ENCODE results near the gene ILF2. TPM values are rescaled to one million over a fixed set of nuclear protein-coding genes. Genes with fewer than 3 reads are reported as not detected.
"Not testable (repeated sequence)": the region's sequence is repeated elsewhere in the genome, so short reads cannot be mapped to it uniquely, and the experiment has no call there.

The ILF2 gene
- total RNA-seq, result 352 and 358 TPM in 2 replicates

DNA sequence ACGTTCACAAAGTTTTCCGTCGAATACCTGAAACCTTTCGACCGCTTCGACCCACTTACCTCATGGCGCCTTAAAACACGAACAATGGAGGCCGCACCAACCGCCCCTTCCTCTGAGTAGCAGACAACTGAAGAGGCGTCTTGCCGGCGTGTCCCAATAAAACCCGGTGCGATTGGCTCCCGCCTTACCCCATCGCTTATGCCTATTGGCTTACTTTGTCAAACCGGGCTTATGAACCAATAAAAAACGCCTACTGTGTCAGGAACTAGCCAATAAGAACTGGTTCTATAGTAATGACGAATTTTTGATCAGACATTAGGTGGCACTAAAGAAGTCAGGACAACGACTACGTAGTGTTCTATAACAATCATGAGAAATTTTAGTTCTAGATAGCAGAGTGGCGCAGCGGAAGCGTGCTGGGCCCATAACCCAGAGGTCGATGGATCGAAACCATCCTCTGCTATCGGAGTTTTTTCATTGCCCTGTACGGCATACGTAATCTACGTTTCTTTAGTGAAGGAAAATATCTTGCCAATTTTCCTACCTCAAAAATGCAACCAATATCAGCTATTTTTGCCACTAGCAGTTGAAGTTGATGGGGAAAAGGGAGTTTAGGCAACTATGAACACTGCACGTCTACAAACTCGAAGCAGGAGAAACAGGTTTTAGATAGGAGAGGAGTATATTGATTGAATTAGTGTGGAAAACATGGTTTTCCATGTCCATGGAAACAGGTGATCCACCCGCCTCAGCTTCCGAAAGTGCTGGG, at the start of gene ILF2:
TSS of gene ILF2 (minus strand) at position 135 of the 769 bp plus-strand sequence. CDS start at position 64, 71 bp downstream.
- Mint-ChIP-seq H3K27me3 (ENCODE audit: low read depth) (no peaks in the 10 kb centered on the region), H3K4me3 (ENCODE audit: low read depth) (no peak within 1 kb of the TSS), H3K9me3 (no peaks in the 10 kb centered on the region), H3K27ac (no peak within 1 kb of the TSS), H3K4me1 (ENCODE audit: low read depth) (peaks cover 25% of the 10 kb centered on the region), H3K36me3 (ENCODE audit: low read depth) (no peaks in the 10 kb centered on the region)
- intact Hi-C loops (cut with micrococcal nuclease), result loop anchor here (1.0 to 5.0 kb wide), 12 partner anchors 13 to 601 kb away; partner anchors contain the start of genes CHTOP, HAX1, INTS3 and RAB13
- DNase-seq (ENCODE audit: low spot score), result peak; percentile 97

DNA sequence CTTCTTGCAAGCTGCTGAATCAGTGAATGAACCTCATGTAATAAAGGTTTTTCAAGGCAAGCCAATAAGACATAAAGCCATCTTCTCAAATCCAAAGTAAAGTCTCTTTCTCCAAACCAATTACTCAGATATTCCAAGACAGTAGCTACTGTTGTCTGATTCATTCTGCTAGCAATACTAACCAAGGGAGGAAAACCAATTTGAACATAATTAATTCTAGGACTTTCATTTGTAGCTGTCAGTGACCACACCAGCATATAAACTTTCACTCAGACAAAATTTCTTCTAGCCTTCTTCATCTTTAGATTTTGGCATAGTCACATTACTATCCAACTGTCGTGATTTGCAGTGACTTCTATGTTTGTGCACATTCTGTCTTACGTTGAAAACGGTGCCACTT, 46.5 kb upstream of the ILF2 start:
- no peaks in the 10 kb centered on the region for H3K36me3 Mint-ChIP-seq (ENCODE audit: low read depth)
- peaks cover 11% of the 10 kb centered on the region for H3K27me3 Mint-ChIP-seq (ENCODE audit: low read depth)
- no peak overlapping the region for H3K4me3 Mint-ChIP-seq (ENCODE audit: low read depth)
- no peaks in the 10 kb centered on the region for H3K9me3 Mint-ChIP-seq
- H3K4me1 Mint-ChIP-seq (ENCODE audit: low read depth), result peaks cover 2% of the 10 kb centered on the region
- DNase-seq (ENCODE audit: low spot score), result no peak
- no peak overlapping the region for H3K27ac Mint-ChIP-seq
- intact Hi-C loops (cut with micrococcal nuclease), result no loop called here

DNA sequence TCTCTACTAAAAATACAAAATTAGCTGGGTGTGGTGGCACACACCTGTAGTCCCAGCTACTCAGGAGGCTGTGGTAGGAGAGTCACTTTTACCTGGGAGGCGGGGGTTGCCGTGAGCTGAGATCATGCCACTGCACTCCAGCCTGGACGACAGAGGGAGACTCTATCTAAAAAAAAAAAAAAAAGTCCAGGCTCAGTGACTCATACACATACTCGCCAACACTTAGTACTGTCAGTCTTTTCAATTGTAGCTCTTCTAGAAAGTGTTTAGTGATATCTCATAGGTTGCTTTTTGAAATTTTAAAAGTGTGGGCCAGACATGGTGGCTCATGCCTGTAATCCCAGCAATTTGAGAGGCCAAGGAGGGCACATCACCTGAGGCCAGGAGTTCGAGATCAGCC, 45.4 kb upstream of the ILF2 start:
- H3K27ac Mint-ChIP-seq; DNase-seq (ENCODE audit: low spot score); H3K4me1 Mint-ChIP-seq (ENCODE audit: low read depth); H3K9me3 Mint-ChIP-seq; intact Hi-C loops (cut with micrococcal nuclease); H3K4me3 Mint-ChIP-seq (ENCODE audit: low read depth); H3K36me3 Mint-ChIP-seq (ENCODE audit: low read depth): not testable (repeated sequence)
- H3K27me3 Mint-ChIP-seq (ENCODE audit: low read depth), result peaks cover 11% of the 10 kb centered on the region

DNA sequence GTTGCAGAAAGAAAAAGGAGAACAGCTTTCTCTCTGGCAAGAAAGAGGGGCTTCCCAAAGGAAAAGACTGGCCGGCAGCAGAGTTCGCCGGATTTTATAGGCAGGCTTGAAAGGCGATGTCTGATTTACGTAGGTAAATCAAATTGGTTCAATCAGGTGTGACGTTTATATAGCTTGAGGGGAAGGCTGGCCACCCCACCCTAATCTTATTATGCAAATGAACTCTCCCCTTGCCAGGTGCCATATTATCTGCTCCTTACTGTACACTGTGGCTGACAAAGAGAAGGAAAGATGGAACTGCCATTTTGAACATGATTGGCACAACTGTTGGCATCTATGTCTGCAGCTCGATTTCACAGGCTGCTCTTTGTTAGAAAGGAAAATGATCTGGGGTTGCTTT, 40.2 kb upstream of the ILF2 start:
- Mint-ChIP-seq H3K4me3 (ENCODE audit: low read depth) (no peak overlapping the region), H3K9me3 (no peaks in the 10 kb centered on the region), H3K27me3 (ENCODE audit: low read depth) (peaks cover 9% of the 10 kb centered on the region), H3K4me1 (ENCODE audit: low read depth) (no peaks in the 10 kb centered on the region), H3K27ac (no peak overlapping the region), H3K36me3 (ENCODE audit: low read depth) (no peaks in the 10 kb centered on the region)
- intact Hi-C loops (cut with micrococcal nuclease), result no loop called here
- DNase-seq (ENCODE audit: low spot score), result no peak

DNA sequence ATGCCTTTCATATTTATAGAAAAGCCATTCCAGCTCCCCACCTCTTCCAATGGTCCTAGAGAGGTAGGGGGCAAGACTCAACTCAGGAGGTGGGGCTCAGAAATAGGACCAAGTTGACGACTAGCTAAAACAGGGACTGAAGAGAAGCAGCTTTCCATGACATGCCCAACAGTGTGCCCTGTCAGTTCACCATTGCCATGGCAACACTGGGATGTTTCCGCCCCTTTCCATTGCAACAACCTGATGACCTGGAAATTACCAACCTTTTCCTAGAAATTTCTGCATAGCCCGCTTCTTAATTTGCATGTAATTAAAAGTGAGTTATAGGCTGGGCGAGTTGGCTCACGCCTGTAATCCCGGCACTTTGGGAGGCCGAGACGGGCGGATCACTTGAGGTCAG, 34.7 kb upstream of the ILF2 start:
- Mint-ChIP-seq H3K27me3 (ENCODE audit: low read depth) (peaks cover under 1% of the 10 kb centered on the region), H3K4me1 (ENCODE audit: low read depth) (no peaks in the 10 kb centered on the region), H3K4me3 (ENCODE audit: low read depth) (no peak overlapping the region), H3K27ac (no peak overlapping the region), H3K36me3 (ENCODE audit: low read depth) (no peaks in the 10 kb centered on the region), H3K9me3 (no peaks in the 10 kb centered on the region)
- intact Hi-C loops (cut with micrococcal nuclease), result no loop called here
- no peak for DNase-seq (ENCODE audit: low spot score)

DNA sequence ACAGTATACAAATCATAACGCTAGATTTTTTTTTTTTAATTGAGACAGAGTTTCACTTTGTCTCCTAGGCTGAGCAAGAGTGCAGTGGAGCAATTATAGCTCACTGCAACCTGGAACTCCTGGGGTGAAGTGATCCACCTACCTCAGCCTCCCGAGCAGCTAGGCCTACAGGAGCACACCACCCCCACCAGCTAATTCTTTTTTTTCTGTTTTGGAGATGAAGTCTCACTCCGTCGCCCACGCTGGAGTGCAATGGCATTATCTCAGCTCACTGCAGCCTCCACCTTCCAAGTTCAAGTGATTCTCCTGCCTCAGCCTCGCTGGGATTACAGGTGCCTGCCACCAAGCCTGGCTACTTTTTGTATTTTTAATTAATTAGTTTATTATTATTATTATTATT, 29.0 kb upstream of the ILF2 start:
- intact Hi-C loops (cut with micrococcal nuclease), result no loop called here
- Mint-ChIP-seq H3K4me1 (ENCODE audit: low read depth) (no peaks in the 10 kb centered on the region), H3K27ac (no peak overlapping the region), H3K27me3 (ENCODE audit: low read depth) (no peaks in the 10 kb centered on the region), H3K36me3 (ENCODE audit: low read depth) (no peaks in the 10 kb centered on the region), H3K4me3 (ENCODE audit: low read depth) (no peak overlapping the region), H3K9me3 (no peaks in the 10 kb centered on the region)
- no peak for DNase-seq (ENCODE audit: low spot score)

DNA sequence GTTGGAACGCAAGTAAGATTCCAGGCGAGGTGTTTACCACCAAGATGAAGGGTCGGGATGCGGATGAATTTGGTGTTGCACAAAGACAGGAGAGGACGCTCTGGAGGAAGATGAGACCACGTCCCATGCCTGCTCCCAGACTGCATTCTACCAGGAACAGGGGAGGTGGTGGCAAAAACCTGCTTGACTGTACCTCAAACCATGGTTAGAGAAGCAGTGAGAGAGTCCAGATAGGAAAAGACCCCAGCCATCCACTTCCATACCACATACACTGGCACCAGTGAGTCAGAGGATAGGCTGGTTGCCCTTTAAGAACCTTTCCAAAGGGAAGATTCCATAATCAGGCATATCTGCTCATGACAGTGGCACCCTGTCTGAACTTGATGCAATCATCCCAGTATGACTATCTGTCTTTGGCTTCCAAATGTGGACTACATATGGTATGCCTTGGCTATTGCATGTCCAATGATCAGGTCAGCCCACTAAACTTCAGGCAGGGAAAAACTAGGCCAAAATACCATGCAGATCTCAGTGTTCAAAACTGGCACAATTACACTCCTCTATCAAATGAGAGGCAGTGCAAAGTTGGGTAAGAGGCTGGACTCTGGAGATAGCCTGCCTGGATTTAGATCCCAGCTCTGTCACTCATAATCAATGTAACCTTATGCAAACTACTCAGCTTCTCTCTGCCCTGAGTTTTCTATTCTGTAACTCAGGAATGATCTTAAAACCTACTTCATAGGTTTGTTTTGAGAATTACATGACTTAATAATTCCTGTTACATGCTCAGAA, 28.3 kb upstream of the ILF2 start:
- Mint-ChIP-seq H3K4me3 (ENCODE audit: low read depth) (no peak overlapping the region), H3K27me3 (ENCODE audit: low read depth) (no peaks in the 10 kb centered on the region)

DNA sequence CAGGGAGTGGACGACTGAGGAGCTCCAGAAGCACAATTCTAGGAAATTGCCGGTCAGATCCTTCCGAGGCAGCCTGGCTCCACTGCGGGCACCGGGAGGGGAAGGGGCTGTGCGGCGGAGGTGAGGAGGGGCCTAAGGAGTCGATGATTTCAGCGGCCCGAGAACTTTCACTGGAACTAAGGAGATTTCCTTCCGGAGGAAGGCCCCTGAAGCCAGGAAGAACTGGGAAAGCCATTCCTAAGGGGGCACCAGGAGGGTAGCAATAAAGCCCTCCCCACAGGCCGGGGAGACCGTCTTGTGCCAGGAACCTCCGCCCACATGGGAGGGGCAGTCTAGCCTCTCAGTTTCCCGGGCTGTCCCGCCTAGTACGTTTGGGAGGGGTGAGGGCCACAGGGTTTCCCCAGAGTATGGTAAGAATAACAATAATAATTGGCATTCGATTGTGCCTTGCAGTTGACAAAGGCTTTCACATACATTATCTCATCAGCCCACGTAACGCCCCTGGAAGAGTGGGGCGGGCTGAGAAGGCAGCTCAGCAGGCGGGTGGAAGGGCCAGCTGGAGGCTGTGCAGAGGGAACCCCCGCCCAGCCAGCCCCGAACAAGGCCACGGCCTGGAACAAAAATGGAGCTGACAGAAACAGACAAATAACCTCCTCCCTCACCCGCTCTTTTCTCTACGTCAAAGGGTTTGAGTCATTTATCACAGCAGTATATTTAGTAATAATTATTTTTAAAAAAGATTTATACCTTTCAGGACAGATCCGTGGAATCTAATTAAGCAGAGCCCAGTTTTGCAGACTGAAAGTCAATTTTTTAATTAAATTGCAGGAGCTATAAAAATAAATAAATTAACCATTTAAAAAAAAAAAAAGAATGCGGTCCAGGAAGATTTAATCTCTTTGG, 27.5 kb upstream of the ILF2 start:
- H3K4me1 Mint-ChIP-seq (ENCODE audit: low read depth), result no peaks in the 10 kb centered on the region
- no peaks in the 10 kb centered on the region for H3K27me3 Mint-ChIP-seq (ENCODE audit: low read depth)
- no peaks in the 10 kb centered on the region for H3K36me3 Mint-ChIP-seq (ENCODE audit: low read depth)
- H3K4me3 Mint-ChIP-seq (ENCODE audit: low read depth), result no peak overlapping the region
- intact Hi-C loops (cut with micrococcal nuclease), result no loop called here
- H3K27ac Mint-ChIP-seq, result no peak overlapping the region
- DNase-seq (ENCODE audit: low spot score), result no peak
- H3K9me3 Mint-ChIP-seq, result no peaks in the 10 kb centered on the region

More for the DNA sequence above, 28.3 kb upstream of the ILF2 start:
- intact Hi-C loops (cut with micrococcal nuclease), result no loop called here
- Mint-ChIP-seq H3K27ac (no peak overlapping the region), H3K4me1 (ENCODE audit: low read depth) (no peaks in the 10 kb centered on the region), H3K36me3 (ENCODE audit: low read depth) (no peaks in the 10 kb centered on the region), H3K9me3 (no peaks in the 10 kb centered on the region)
- DNase-seq (ENCODE audit: low spot score), result no peak

DNA sequence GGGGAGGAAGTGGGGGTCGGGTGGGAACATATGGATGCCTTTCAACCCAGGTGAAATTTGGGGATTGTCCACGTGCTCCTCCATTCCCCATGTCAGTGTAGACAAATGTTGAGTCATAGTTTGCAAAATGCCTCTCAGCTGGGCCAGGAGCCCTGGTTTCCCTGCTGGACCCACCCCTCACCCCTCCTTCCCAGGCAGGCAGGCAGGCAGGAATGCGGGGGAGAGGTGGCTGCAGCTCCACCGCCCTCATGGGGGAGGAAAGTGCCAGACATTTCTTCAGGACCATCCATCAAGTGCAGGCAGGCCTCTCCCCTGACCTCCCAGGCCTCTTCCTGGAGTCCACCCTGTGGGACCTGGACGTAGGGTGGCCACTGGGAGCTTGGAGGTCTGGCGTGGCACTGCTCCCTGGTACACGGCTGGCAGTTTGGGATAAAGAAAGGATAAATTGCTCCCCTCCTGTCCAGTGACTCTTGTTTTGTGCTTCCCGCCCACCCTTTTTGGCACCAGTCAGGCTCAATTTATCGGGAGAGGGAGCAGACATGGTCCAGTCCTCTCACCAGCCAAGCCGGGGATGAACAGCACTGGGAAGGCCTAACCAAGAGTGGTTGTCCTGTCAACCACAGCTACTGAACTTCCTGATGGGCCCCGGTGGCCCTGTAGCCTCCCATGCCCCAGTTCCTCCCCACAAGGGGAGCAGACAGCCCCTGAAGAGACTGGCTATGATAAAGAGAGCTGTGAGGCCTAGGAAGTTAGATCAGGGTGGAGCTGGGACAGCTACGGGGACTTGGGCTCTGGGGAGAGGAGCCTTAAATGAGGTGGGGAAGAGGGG, 26.6 kb upstream of the ILF2 start:
- intact Hi-C loops (cut with micrococcal nuclease), result no loop called here
- no peaks in the 10 kb centered on the region for H3K4me1 Mint-ChIP-seq (ENCODE audit: low read depth)
- no peaks in the 10 kb centered on the region for H3K27me3 Mint-ChIP-seq (ENCODE audit: low read depth)
- no peak for DNase-seq (ENCODE audit: low spot score)
- no peak overlapping the region for H3K27ac Mint-ChIP-seq
- H3K36me3 Mint-ChIP-seq (ENCODE audit: low read depth), result no peaks in the 10 kb centered on the region
- no peak overlapping the region for H3K4me3 Mint-ChIP-seq (ENCODE audit: low read depth)
- no peaks in the 10 kb centered on the region for H3K9me3 Mint-ChIP-seq

DNA sequence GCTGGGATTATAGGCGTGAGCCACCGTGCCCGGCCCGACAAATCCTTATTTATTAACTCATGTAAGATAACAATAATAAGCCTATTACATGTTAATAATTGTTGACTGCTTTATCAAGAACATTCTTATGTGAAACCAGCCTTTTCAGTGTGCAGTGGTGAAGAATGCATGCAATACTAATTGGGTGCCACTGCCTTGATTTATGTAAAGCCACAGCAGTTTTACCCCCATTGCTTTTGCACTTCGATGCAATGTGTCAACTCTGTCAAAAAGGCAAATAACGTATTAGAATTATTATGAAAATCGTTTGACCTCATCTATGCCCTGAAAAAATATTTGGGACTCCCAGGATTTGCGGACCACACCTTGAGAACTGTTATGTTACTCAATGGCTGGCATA, 25.9 kb upstream of the ILF2 start:
- Mint-ChIP-seq H3K27ac (no peak overlapping the region), H3K27me3 (ENCODE audit: low read depth) (no peaks in the 10 kb centered on the region), H3K4me1 (ENCODE audit: low read depth) (no peaks in the 10 kb centered on the region), H3K36me3 (ENCODE audit: low read depth) (no peaks in the 10 kb centered on the region), H3K9me3 (no peaks in the 10 kb centered on the region), H3K4me3 (ENCODE audit: low read depth) (no peak overlapping the region)
- no peak for DNase-seq (ENCODE audit: low spot score)
- intact Hi-C loops (cut with micrococcal nuclease), result no loop called here

DNA sequence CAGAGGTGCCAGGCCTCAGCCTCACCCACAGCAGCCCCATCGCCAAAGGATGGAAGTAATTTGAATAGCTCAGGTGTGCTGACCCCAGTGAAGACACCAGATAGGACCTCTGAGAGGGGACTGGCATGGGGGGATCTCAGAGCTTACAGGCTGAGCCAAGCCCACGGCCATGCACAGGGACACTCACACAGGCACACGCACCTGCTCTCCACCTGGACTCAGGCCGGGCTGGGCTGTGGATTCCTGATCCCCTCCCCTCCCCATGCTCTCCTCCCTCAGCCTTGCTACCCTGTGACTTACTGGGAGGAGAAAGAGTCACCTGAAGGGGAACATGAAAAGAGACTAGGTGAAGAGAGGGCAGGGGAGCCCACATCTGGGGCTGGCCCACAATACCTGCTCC, 22.7 kb upstream of the ILF2 start:
- no peaks in the 10 kb centered on the region for H3K36me3 Mint-ChIP-seq (ENCODE audit: low read depth)
- DNase-seq (ENCODE audit: low spot score), result no peak
- H3K4me3 Mint-ChIP-seq (ENCODE audit: low read depth), result no peak overlapping the region
- H3K27me3 Mint-ChIP-seq (ENCODE audit: low read depth), result no peaks in the 10 kb centered on the region
- no peaks in the 10 kb centered on the region for H3K9me3 Mint-ChIP-seq
- no peaks in the 10 kb centered on the region for H3K4me1 Mint-ChIP-seq (ENCODE audit: low read depth)
- H3K27ac Mint-ChIP-seq, result no peak overlapping the region
- intact Hi-C loops (cut with micrococcal nuclease), result no loop called here

DNA sequence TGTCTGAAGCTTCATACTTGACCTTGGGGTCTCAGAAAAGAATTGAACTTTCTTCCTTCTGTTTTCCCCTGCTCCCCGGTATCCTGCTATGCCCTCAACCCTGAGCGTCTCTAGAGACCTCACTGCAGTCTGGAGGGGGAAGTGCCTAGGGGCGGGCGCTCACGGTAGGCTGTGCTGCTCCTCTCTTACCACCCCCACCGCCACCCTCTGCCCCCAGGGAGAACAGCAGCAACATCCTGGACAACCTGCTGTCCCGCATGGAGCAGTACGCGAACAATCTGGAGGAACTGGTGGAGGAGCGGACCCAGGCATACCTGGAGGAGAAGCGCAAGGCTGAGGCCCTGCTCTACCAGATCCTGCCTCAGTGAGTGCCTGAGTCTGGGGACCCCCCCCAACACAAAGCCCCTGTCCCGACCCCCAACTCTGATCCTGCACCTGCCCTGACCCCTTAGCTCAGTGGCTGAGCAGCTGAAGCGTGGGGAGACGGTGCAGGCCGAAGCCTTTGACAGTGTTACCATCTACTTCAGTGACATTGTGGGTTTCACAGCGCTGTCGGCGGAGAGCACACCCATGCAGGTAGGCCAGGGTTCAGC, 18.0 kb upstream of the ILF2 start:
- H3K4me3 Mint-ChIP-seq (ENCODE audit: low read depth), result no peak overlapping the region
- H3K4me1 Mint-ChIP-seq (ENCODE audit: low read depth), result no peaks in the 10 kb centered on the region
- no peak overlapping the region for H3K27ac Mint-ChIP-seq
- intact Hi-C loops (cut with micrococcal nuclease), result no loop called here
- H3K36me3 Mint-ChIP-seq (ENCODE audit: low read depth), result no peaks in the 10 kb centered on the region
- H3K27me3 Mint-ChIP-seq (ENCODE audit: low read depth), result peaks cover 9% of the 10 kb centered on the region
- H3K9me3 Mint-ChIP-seq, result no peaks in the 10 kb centered on the region
- no peak for DNase-seq (ENCODE audit: low spot score)
